ENCODE results near the gene ATAD1. TPM values are rescaled to one million over a fixed set of nuclear protein-coding genes. Genes with fewer than 3 reads are reported as not detected.

Gene ATAD1
- total RNA-seq, 1 experiment from 2014 or later: 62.0 TPM

GRCh38 chr10:87790185-87790584 is 27.8 kb downstream of the ATAD1 start:
- Histone ChIP-seq H3K4me3 (ENCODE audit: low read depth in 2 of 2, low read length in 2 of 2) (no peak overlapping the region), H3K27ac (ENCODE audit: low read length) (no peak overlapping the region), H3K9me3 (ENCODE audit: control insufficient read depth, insufficient read depth, low read depth, low read length) (no peaks in the 10 kb centered on the region), H3K36me3 (ENCODE audit: control insufficient read depth, insufficient read depth, low read length) (peaks cover 36% of the 10 kb centered on the region), H3K4me1 (ENCODE audit: control insufficient read depth, insufficient read depth, low read length) (no peaks in the 10 kb centered on the region), H3K27me3 (ENCODE audit: control insufficient read depth, insufficient read depth, low read length) (no peaks in the 10 kb centered on the region)
- in situ Hi-C loops (cut with HindIII; ENCODE audit: low pct_unique_long_range_greater_than_20kb, low sequenced_read_pairs) (no loop called here), intact Hi-C loops (cut with micrococcal nuclease; ENCODE audit: unreplicated experiment) (no loop called here)
- DNase-seq (ENCODE audit: low read depth, low spot score): no peak
- CTCF ChIA-PET: no interaction called here
- POLR2A ChIA-PET: no interaction called here
- no TSS peak for BruUV-seq (replicated peaks)
- ATAC-seq: no peak
- no peak for TF ChIP-seq TCF7L2 (IDR thresholded peaks at IDR 0.05; ENCODE audit: low read depth, low read length)
- TF ChIP-seq, protein P1, sequence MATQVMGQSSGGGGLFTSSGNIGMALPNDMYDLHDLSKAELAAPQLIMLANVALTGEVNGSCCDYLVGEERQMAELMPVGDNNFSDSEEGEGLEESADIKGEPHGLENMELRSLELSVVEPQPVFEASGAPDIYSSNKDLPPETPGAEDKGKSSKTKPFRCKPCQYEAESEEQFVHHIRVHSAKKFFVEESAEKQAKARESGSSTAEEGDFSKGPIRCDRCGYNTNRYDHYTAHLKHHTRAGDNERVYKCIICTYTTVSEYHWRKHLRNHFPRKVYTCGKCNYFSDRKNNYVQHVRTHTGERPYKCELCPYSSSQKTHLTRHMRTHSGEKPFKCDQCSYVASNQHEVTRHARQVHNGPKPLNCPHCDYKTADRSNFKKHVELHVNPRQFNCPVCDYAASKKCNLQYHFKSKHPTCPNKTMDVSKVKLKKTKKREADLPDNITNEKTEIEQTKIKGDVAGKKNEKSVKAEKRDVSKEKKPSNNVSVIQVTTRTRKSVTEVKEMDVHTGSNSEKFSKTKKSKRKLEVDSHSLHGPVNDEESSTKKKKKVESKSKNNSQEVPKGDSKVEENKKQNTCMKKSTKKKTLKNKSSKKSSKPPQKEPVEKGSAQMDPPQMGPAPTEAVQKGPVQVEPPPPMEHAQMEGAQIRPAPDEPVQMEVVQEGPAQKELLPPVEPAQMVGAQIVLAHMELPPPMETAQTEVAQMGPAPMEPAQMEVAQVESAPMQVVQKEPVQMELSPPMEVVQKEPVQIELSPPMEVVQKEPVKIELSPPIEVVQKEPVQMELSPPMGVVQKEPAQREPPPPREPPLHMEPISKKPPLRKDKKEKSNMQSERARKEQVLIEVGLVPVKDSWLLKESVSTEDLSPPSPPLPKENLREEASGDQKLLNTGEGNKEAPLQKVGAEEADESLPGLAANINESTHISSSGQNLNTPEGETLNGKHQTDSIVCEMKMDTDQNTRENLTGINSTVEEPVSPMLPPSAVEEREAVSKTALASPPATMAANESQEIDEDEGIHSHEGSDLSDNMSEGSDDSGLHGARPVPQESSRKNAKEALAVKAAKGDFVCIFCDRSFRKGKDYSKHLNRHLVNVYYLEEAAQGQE (IDR thresholded peaks at IDR 0.05; ENCODE audit: insufficient read depth in 1 of 2, low read depth in 2 of 2, low read length in 1 of 2): no peak
- TF ChIP-seq, protein P2, sequence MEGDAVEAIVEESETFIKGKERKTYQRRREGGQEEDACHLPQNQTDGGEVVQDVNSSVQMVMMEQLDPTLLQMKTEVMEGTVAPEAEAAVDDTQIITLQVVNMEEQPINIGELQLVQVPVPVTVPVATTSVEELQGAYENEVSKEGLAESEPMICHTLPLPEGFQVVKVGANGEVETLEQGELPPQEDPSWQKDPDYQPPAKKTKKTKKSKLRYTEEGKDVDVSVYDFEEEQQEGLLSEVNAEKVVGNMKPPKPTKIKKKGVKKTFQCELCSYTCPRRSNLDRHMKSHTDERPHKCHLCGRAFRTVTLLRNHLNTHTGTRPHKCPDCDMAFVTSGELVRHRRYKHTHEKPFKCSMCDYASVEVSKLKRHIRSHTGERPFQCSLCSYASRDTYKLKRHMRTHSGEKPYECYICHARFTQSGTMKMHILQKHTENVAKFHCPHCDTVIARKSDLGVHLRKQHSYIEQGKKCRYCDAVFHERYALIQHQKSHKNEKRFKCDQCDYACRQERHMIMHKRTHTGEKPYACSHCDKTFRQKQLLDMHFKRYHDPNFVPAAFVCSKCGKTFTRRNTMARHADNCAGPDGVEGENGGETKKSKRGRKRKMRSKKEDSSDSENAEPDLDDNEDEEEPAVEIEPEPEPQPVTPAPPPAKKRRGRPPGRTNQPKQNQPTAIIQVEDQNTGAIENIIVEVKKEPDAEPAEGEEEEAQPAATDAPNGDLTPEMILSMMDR (IDR thresholded peaks at IDR 0.05): no peak
- TF ChIP-seq SIN3A (IDR thresholded peaks at IDR 0.05; ENCODE audit: borderline replicate concordance, insufficient read depth, low read depth, low read length): no peak
- no peak for TF ChIP-seq POLR2AphosphoS5 (IDR thresholded peaks at IDR 0.05; ENCODE audit: low read depth, low read length)

DNA sequence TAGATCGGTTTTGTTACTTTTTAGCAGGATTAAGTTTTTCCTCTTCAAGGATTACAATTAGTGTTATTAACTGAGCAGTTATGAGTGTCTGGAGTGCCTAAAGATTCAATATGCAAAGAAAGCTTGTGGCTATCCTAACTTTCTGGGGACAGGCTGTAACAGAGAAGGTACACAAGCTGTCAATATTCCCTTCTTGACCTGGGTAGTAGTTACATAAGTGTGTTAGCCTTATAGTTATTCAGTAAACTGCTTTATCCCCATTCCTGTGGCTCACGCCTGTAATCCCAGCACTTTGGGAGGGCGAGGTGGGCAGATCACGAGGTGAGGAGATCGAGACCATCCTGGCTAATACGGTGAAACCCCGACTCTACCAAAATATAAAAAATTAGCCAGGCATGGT is 31.6 kb downstream of the ATAD1 start:
- no peak for ATAC-seq
- Histone ChIP-seq H3K4me3 (ENCODE audit: low read depth in 2 of 2, low read length in 2 of 2) (no peak overlapping the region), H3K27me3 (ENCODE audit: control insufficient read depth, insufficient read depth, low read length) (no peaks in the 10 kb centered on the region), H3K36me3 (ENCODE audit: control insufficient read depth, insufficient read depth, low read length) (peaks cover 38% of the 10 kb centered on the region), H3K4me1 (ENCODE audit: control insufficient read depth, insufficient read depth, low read length) (no peaks in the 10 kb centered on the region), H3K27ac (ENCODE audit: low read length) (no peak overlapping the region), H3K9me3 (ENCODE audit: control insufficient read depth, insufficient read depth, low read depth, low read length) (no peaks in the 10 kb centered on the region)
- no peak for DNase-seq (ENCODE audit: low read depth, low spot score)
- in situ Hi-C loops (cut with HindIII; ENCODE audit: low pct_unique_long_range_greater_than_20kb, low sequenced_read_pairs): no loop called here
- intact Hi-C loops (cut with micrococcal nuclease; ENCODE audit: unreplicated experiment): no loop called here
- ChIA-PET CTCF (no interaction called here), POLR2A (interaction anchor here (0.5 kb wide), 1 partner anchor 12 kb away, joined by 3 read pairs; no protein-coding TSS in a partner anchor)
- TF ChIP-seq SIN3A (IDR thresholded peaks at IDR 0.05; ENCODE audit: borderline replicate concordance, insufficient read depth, low read depth, low read length) (no peak), TCF7L2 (IDR thresholded peaks at IDR 0.05; ENCODE audit: low read depth, low read length) (no peak), POLR2AphosphoS5 (IDR thresholded peaks at IDR 0.05; ENCODE audit: low read depth, low read length) (no peak)
- TF ChIP-seq, protein P2 (IDR thresholded peaks at IDR 0.05): no peak
- TF ChIP-seq, protein P1 (IDR thresholded peaks at IDR 0.05; ENCODE audit: insufficient read depth in 1 of 2, low read depth in 2 of 2, low read length in 1 of 2): no peak
- BruUV-seq (replicated peaks): no TSS peak

Data from Panc1 (cell line).